ENCODE results near the gene CFAP46. TPM values are rescaled to one million over a fixed set of nuclear protein-coding genes. Genes with fewer than 3 reads are reported as not detected.
"Not testable (repeated sequence)": the region's sequence is repeated elsewhere in the genome, so short reads cannot be mapped to it uniquely, and the experiment has no call there.

The CFAP46 gene
- total and polyA plus RNA-seq, 10 donors, result 0.03 to 1.1 (median 0.12) TPM; not detected in 2

DNA sequence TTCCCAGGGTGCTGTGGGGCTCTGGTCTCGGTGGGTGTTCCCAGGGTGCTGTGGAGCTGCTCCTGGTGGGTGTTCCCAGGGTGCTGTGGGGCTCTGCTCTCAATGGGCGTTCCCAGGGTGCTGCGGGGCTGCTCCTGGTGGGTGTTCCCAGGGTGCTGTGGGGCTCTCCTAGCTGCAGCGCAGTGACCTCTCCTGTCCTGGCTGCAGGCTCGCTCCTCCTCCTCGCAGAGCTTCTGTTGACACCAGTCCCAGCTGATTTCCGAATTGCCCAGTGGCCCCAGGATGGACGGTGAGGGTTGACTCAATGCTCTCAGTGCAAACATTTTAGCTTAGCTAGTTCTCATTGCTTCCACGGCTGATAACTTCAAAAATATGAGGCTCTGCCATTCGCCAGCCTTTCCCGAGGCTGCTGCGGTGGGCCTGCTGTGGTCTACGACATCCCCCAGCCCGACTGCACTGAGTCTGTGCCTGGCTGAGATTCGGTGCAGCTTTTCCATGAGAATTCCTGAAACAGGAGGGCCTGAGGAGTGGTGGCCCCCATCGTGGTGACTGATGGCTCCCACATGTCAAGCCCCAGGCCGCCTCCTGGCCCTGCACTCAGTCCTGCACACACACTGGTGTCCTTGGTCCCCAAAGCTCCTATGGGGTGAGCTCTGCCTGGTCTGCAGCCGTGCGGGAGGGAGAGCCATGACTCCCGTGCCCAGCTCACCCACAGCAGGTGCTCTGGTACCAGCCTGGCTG, 98.1 kb downstream of the CFAP46 start:
- Histone ChIP-seq H3K4me3 (no peak overlapping the region), H3K9me3 (peaks cover 7 to 33% (median 23%) of the 10 kb centered on the region in 8 donors), H3K4me1 (peaks cover 0 to 21% (median 0%) of the 10 kb centered on the region in 6 donors), H3K36me3 (no peaks in the 10 kb centered on the region), H3K27ac (no peak overlapping the region), H3K27me3 (replicated peaks in 1 of 7) (peaks cover 0 to 64% (median 13%) of the 10 kb centered on the region in 7 donors)
- intact Hi-C loops (cut with DNase I; ENCODE audit: low total_unique reads), result no loop called here
- WGBS, 5 donors, result 85 to 92% (median 87%) methylated on average over 12 to 20 of the region's 20 CpGs
- DNase-seq, result peak; percentile 31
- TF ChIP-seq POLR2AphosphoS5 (IDR thresholded peaks at IDR 0.05) (no peak), POLR2A (IDR thresholded peaks at IDR 0.05) (no peak)
- TF ChIP-seq, protein P1, sequence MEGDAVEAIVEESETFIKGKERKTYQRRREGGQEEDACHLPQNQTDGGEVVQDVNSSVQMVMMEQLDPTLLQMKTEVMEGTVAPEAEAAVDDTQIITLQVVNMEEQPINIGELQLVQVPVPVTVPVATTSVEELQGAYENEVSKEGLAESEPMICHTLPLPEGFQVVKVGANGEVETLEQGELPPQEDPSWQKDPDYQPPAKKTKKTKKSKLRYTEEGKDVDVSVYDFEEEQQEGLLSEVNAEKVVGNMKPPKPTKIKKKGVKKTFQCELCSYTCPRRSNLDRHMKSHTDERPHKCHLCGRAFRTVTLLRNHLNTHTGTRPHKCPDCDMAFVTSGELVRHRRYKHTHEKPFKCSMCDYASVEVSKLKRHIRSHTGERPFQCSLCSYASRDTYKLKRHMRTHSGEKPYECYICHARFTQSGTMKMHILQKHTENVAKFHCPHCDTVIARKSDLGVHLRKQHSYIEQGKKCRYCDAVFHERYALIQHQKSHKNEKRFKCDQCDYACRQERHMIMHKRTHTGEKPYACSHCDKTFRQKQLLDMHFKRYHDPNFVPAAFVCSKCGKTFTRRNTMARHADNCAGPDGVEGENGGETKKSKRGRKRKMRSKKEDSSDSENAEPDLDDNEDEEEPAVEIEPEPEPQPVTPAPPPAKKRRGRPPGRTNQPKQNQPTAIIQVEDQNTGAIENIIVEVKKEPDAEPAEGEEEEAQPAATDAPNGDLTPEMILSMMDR (IDR thresholded peaks at IDR 0.05 in 8 of 11, conservative IDR thresholded peaks at IDR 0.05 in 3 of 11), result no peak

DNA sequence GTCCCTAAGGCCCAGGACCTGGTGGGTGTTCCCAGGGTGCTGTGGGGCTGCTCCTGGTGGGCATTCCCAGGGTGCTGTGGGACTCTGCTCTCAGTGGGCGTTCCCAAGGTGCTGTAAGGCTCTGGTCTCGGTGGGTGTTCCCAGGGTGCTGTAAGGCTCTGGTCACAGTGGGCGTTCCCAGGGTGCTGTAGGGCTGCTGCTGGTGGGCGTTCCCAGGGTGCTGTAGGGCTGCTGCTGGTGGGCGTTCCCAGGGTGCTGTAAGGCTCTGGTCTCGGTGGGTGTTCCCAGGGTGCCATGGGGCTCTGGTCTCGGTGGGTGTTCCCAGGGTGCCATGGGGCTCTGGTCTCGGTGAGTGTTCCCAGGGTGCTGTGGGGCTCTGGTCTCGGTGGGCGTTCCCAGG, 99.1 kb downstream of the CFAP46 start:
- peak; percentile 29 for DNase-seq
- Histone ChIP-seq H3K4me1 (peaks cover 0 to 12% (median 0%) of the 10 kb centered on the region in 6 donors), H3K9me3 (peaks cover 7 to 33% (median 23%) of the 10 kb centered on the region in 8 donors), H3K27me3 (replicated peaks in 1 of 7) (peaks cover 0 to 63% (median 13%) of the 10 kb centered on the region in 7 donors)
- intact Hi-C loops (cut with DNase I; ENCODE audit: low total_unique reads); H3K27ac ChIP-seq; H3K36me3 ChIP-seq; H3K4me3 ChIP-seq: not testable (repeated sequence)
- WGBS, 5 donors, result 87 to 98% (median 89%) methylated on average over 8 to 10 of the region's 10 CpGs

DNA sequence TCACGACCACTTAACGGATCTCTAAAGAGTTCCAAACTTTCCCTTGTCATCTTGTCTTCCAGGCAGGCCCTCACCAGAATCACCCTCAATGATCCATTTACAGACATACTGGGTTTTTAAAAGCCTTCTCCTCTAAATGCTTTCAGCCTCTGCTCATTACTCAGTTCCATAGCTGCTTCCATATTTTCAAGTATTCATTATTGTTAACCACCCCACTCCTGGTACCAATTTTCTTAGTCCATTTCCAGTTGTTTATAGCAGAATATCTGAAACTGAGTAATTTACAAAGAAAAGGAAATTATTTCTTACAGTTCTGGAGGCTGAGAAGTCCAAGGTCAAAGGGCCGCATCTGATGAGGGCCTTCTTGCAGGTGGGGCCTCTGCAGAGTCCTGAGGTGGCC, 100.0 kb downstream of the CFAP46 start:
- H3K27me3 ChIP-seq (replicated peaks in 1 of 7), result peaks cover 0 to 55% (median 9%) of the 10 kb centered on the region in 7 donors
- 92 to 98% (median 98%) methylated on average over 3 of the region's 3 CpGs for WGBS, 5 donors
- no peak overlapping the region for H3K4me3 ChIP-seq
- H3K36me3 ChIP-seq, result no peaks in the 10 kb centered on the region
- no peak overlapping the region for H3K27ac ChIP-seq
- peak; percentile 20 for DNase-seq
- intact Hi-C loops (cut with DNase I; ENCODE audit: low total_unique reads), result no loop called here
- H3K4me1 ChIP-seq, result peaks cover 0 to 4% (median 0%) of the 10 kb centered on the region in 6 donors
- TF ChIP-seq POLR2A (IDR thresholded peaks at IDR 0.05), result no peak
- TF ChIP-seq, protein P1 (IDR thresholded peaks at IDR 0.05 in 8 of 11, conservative IDR thresholded peaks at IDR 0.05 in 3 of 11), result no peak
- TF ChIP-seq POLR2AphosphoS5 (IDR thresholded peaks at IDR 0.05), result no peak
- H3K9me3 ChIP-seq, result peaks cover 7 to 33% (median 23%) of the 10 kb centered on the region in 8 donors

- Histone ChIP-seq H3K27me3 (replicated peaks in 1 of 7) (peaks cover 0 to 51% (median 3%) of the 10 kb centered on the region in 7 donors), H3K36me3 (no peaks in the 10 kb centered on the region), H3K9me3 (peaks cover 7 to 33% (median 23%) of the 10 kb centered on the region in 8 donors), H3K27ac (no peak overlapping the region), H3K4me3 (no peak overlapping the region), H3K4me1 (peaks cover 3 to 6% (median 5%) of the 10 kb centered on the region in 6 donors)
- peak; percentile 41 for DNase-seq
- TF ChIP-seq POLR2A (IDR thresholded peaks at IDR 0.05), result no peak
- TF ChIP-seq, protein P1 (IDR thresholded peaks at IDR 0.05 in 8 of 11, conservative IDR thresholded peaks at IDR 0.05 in 3 of 11), result no peak
- TF ChIP-seq POLR2AphosphoS5 (IDR thresholded peaks at IDR 0.05), result no peak
- intact Hi-C loops (cut with DNase I; ENCODE audit: low total_unique reads), result no loop called here
- WGBS, 5 donors, result 33 to 93% (median 78%) methylated on average over 1 to 3 of the region's 3 CpGs
These were observed 100.8 kb downstream of the CFAP46 start for GRCh38 chr10:132841615-132841975.

All from spleen (tissue), 11 donors.